B cell (primary cell): Measurements from ENCODE around the gene GUCA2B. TPM values are rescaled to one million over a fixed set of nuclear protein-coding genes. Genes with fewer than 3 reads are reported as not detected.

Source experiments
- ATAC-seq: fragments of 200-7000 bp; cut with Tn5 transposase; one replicate; pipeline ENCODE4 v1.10.0; 2021; ENCODE audit warnings: low read depth, mild to moderate bottlenecking, moderate number of reproducible peaks, moderate library complexity
- CTCF ChIA-PET: fragments of 350-600 bp; sonication (Branson Sonifier 250); formaldehyde crosslinking; loops from one replicate; lab custom pipeline; 2021; ENCODE audit warnings: antibody characterized with exemption, inconsistent platforms; lab: Charles Lee
- POLR2A ChIA-PET: fragments of 350-600 bp; sonication (Branson Sonifier 250); formaldehyde crosslinking; loops from one replicate; lab custom pipeline; 2021; ENCODE audit warnings: antibody characterized with exemption; lab: Charles Lee
- DNase-seq: peaks from one replicate; pipeline ENCODE4 v3.0.0; 2013
- H2AFZ ChIP-seq: 2 replicates; pipeline ENCODE4 v1.6.1; 2012; ENCODE audit warnings: mild to moderate bottlenecking, low read depth, low read length; ENCODE audit not compliant: insufficient read depth, poor library complexity, severe bottlenecking
- H3K27ac ChIP-seq, 2 donors: 1 replicate in 1 of 2; 2 replicates in 1 of 2; pipeline ENCODE4 v1.5.1; 2012 to 2013; ENCODE audit warnings: low read length in 2 of 2, mild to moderate bottlenecking in 2 of 2, moderate library complexity in 1 of 2
- H3K27me3 ChIP-seq, 4 experiments: fragments of 200-600 bp in 1 of 4; sonication (generic) in 1 of 4; replicated peaks in 1 of 4; 1 replicate in 2 of 4; 2 replicates in 2 of 4; pipeline versions ENCODE4 v1.6.1 to v1.7.0; 2013 to 2016; ENCODE audit warnings: low read length in 3 of 4, mild to moderate bottlenecking in 2 of 4, mixed read lengths in 1 of 4, moderate library complexity in 1 of 4; ENCODE audit not compliant: insufficient read depth in 4 of 4, control insufficient read depth in 3 of 4; ENCODE audit errors: control extremely low read depth in 1 of 4
- H3K36me3 ChIP-seq, 2 experiments: replicated peaks in 1 of 2; 1 replicate in 1 of 2; 2 replicates in 1 of 2; pipeline versions ENCODE4 v1.6.1 to v1.7.1; 2013; ENCODE audit warnings: low read length in 1 of 2; ENCODE audit not compliant: insufficient read depth in 2 of 2, control insufficient read depth in 1 of 2; ENCODE audit errors: control extremely low read depth in 1 of 2, extremely low read depth in 1 of 2
- H3K4me1 ChIP-seq, 2 donors: fragments of 200-600 bp in 1 of 2; sonication (generic) in 1 of 2; 1 replicate in 1 of 2; 2 replicates in 1 of 2; pipeline versions ENCODE4 v1.5.1 to v1.6.1; 2013 to 2017; ENCODE audit warnings: low read length in 2 of 2; ENCODE audit not compliant: control insufficient read depth in 2 of 2, insufficient read depth in 2 of 2
- H3K4me2 ChIP-seq: replicated peaks from 2 replicates; pipeline ENCODE3; 2012; ENCODE audit warnings: mild to moderate bottlenecking, low read depth, low read length; ENCODE audit not compliant: poor library complexity, severe bottlenecking
- H3K4me3 ChIP-seq, 5 experiments: fragments of 200-600 bp in 1 of 5; sonication (generic) in 1 of 5; 1 replicate in 3 of 5; 2 replicates in 2 of 5; pipeline versions ENCODE4 v1.5.1 to v1.7.0; 2011 to 2016; ENCODE audit warnings: low read length in 4 of 5, mild to moderate bottlenecking in 4 of 5, low read depth in 2 of 5, control low read depth in 1 of 5, moderate library complexity in 1 of 5; ENCODE audit not compliant: insufficient read depth in 1 of 5; ENCODE audit errors: control extremely low read depth in 1 of 5, extremely low read depth in 1 of 5
- H3K79me2 ChIP-seq: fragments of 200-600 bp; sonication (generic); one replicate; pipeline ENCODE4 v1.6.0; 2016; ENCODE audit warnings: low read length; ENCODE audit not compliant: control insufficient read depth, insufficient read depth
- H3K9ac ChIP-seq: fragments of 200-600 bp; sonication (generic); 2 replicates; pipeline ENCODE4 v1.6.1; 2017; ENCODE audit warnings: mild to moderate bottlenecking, low read length, moderate library complexity
- H3K9me3 ChIP-seq, 3 donors: one replicate each; pipeline versions ENCODE4 v1.6.1 to v1.7.1; 2013; ENCODE audit warnings: low read length in 2 of 3; ENCODE audit not compliant: control insufficient read depth in 2 of 3, insufficient read depth in 1 of 3; ENCODE audit errors: control extremely low read depth in 1 of 3
- H4K20me1 ChIP-seq: 2 replicates; pipeline ENCODE4 v1.6.0; 2012; ENCODE audit warnings: mild to moderate bottlenecking, low read length; ENCODE audit not compliant: insufficient read depth, control insufficient read depth, poor library complexity, severe bottlenecking
- H3K27ac Mint-ChIP-seq: one replicate; pipeline ENCODE4 v1.8.0; 2021; ENCODE audit warnings: mixed read lengths
- H3K27me3 Mint-ChIP-seq: one replicate; pipeline ENCODE4 v1.8.0; 2021; ENCODE audit warnings: mixed read lengths
- H3K4me1 Mint-ChIP-seq: one replicate; pipeline ENCODE4 v1.8.0; 2021; ENCODE audit warnings: mixed read lengths
- H3K4me3 Mint-ChIP-seq: one replicate; pipeline ENCODE4 v1.8.0; 2021; ENCODE audit warnings: mixed read lengths
- H3K9me3 Mint-ChIP-seq: one replicate; pipeline ENCODE4 v1.8.0; 2022; ENCODE audit warnings: mixed read lengths; ENCODE audit not compliant: insufficient read depth
- EZH2 ChIP-seq: IDR thresholded peaks from 2 replicates; pipeline ENCODE4 v1.6.1; 2012; ENCODE audit warnings: borderline replicate concordance, low read depth, mild to moderate bottlenecking, moderate library complexity, low read length; ENCODE audit not compliant: insufficient read depth, poor library complexity, severe bottlenecking
- WGBS: methylation state at CpG from one replicate; pipeline ENCODE4 v1.1.5; 2013; ENCODE audit warnings: missing lambda C conversion rate; ENCODE audit not compliant: insufficient coverage; 5-methylcytosine and 5-hydroxymethylcytosine counted together
- intact Hi-C: fragments of 100-400 bp; cut with micrococcal nuclease; formaldehyde crosslinking; loops from one replicate; pipeline ENCODE4 v1.10.0; 2022
- polyA plus RNA-seq: library from polyadenylated mRNA; depleted of rRNA; stranded (reverse); fragments of >200 nt; gene quantifications from 2 replicates; pipeline ENCODE4 v1.2.3, GENCODE V29; 2012
- total RNA-seq, 2 donors: library from RNA; stranded (reverse); fragments of 120-200 nt in 1 of 2; gene quantifications; 1 replicate in 1 of 2; 2 replicates in 1 of 2; pipeline versions ENCODE4 v1.2.3 to v1.2.4, GENCODE V29; 2013 to 2022
- TF ChIP-seq, protein P1 (sequence below): fragments of 200-600 bp; IDR thresholded peaks from one replicate; pipeline ENCODE4 v1.8.0; 2022; ENCODE audit warnings: antibody characterized with exemption, mild to moderate bottlenecking

The GUCA2B gene
- total and polyA plus RNA-seq, 2 donors (not counting 1 experiment from before 2014, with no cell fraction given): not detected

DNA sequence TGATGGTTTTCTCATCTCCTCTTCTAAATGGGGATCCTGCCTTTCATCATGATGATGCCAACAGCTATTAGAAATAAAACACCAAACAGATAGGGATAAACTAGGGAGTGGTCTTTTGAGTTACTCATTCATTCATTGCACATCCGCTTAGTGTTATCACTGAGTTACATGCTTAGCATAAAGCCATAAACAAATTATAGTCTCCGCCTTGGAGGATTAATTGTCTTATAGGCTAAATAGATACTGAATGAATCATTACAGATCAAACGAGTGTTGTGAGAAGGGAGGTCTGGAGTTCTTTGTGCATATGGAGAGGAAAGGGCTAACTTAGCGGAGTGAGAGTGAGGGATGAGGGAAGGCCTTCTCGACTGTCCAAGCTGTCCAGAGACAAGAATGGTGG lies 19.8 kb upstream of the GUCA2B start:
- H3K79me2 ChIP-seq: no peaks in the 10 kb centered on the region
- no peaks in the 10 kb centered on the region for H3K9me3 Mint-ChIP-seq
- CTCF ChIA-PET: no interaction called here
- H3K9ac ChIP-seq: no peak overlapping the region
- H3K4me3 ChIP-seq: no peak overlapping the region
- H3K4me2 ChIP-seq: no peak overlapping the region
- H3K27ac ChIP-seq: no peak overlapping the region
- no peaks in the 10 kb centered on the region for H3K4me1 ChIP-seq
- no peaks in the 10 kb centered on the region for H3K9me3 ChIP-seq
- intact Hi-C loops: no loop called here
- ATAC-seq: no peak
- 100% methylated on average over 3 of the region's 5 CpGs for WGBS
- no peak for DNase-seq
- POLR2A ChIA-PET: no interaction called here
- peaks cover 0 to 1% (median 0%) of the 10 kb centered on the region in 4 experiments for H3K27me3 ChIP-seq
- no peaks in the 10 kb centered on the region for H3K4me1 Mint-ChIP-seq
- no peak for TF ChIP-seq EZH2
- TF ChIP-seq, protein P1, sequence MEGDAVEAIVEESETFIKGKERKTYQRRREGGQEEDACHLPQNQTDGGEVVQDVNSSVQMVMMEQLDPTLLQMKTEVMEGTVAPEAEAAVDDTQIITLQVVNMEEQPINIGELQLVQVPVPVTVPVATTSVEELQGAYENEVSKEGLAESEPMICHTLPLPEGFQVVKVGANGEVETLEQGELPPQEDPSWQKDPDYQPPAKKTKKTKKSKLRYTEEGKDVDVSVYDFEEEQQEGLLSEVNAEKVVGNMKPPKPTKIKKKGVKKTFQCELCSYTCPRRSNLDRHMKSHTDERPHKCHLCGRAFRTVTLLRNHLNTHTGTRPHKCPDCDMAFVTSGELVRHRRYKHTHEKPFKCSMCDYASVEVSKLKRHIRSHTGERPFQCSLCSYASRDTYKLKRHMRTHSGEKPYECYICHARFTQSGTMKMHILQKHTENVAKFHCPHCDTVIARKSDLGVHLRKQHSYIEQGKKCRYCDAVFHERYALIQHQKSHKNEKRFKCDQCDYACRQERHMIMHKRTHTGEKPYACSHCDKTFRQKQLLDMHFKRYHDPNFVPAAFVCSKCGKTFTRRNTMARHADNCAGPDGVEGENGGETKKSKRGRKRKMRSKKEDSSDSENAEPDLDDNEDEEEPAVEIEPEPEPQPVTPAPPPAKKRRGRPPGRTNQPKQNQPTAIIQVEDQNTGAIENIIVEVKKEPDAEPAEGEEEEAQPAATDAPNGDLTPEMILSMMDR: no peak
- H2AFZ ChIP-seq: no peak overlapping the region
- H3K27ac Mint-ChIP-seq: no peak overlapping the region
- H3K36me3 ChIP-seq: no peaks in the 10 kb centered on the region
- H4K20me1 ChIP-seq: no peaks in the 10 kb centered on the region
- H3K4me3 Mint-ChIP-seq: no peak overlapping the region
- peaks cover 19% of the 10 kb centered on the region for H3K27me3 Mint-ChIP-seq

DNA sequence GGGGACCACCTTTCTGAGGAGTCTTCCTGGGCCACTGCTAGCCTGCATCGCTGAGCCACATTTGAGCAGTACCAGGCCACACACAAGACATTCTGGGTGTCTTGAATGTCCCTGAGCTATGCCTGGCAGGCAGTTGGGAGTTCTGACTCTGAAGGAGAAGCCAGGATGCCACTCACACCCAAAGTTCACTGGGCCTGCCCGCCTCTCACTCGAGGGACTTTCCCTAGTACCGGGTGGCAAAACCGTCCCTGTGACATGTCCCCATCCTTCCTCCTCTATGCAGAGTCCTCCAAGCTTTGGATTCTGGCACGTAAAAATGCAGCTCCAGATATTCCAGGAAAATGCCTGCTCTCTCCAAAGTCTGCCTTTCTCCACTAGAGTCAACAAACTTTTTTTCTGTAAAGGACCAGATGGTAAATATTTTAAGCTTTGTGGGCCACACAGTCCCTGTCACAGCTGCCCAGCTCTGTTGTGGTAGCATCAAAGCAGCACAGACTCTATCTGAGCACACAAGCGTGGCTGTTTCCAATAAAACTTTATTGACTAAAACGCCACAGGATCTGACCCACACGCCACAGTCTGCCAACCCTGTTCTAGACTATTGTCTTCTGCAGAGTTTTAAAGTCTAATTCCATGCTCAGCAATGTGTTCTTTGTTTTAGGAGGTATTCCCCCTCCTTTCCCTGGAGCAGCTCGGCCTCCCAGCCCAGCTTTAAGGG lies 19.2 kb upstream of the GUCA2B start:
- H3K4me3 Mint-ChIP-seq: no peak overlapping the region
- H3K9me3 ChIP-seq: no peaks in the 10 kb centered on the region
- no peaks in the 10 kb centered on the region for H3K27me3 ChIP-seq
- no peaks in the 10 kb centered on the region for H3K79me2 ChIP-seq
- no peak overlapping the region for H3K4me2 ChIP-seq
- ChIA-PET CTCF (no interaction called here), POLR2A (no interaction called here)
- no peak overlapping the region for H3K27ac ChIP-seq
- DNase-seq (no peak), ATAC-seq (no peak)
- no peaks in the 10 kb centered on the region for H3K4me1 ChIP-seq
- peaks cover 19% of the 10 kb centered on the region for H3K27me3 Mint-ChIP-seq
- no peak overlapping the region for H2AFZ ChIP-seq
- no peaks in the 10 kb centered on the region for H4K20me1 ChIP-seq
- intact Hi-C loops: no loop called here
- H3K27ac Mint-ChIP-seq: no peak overlapping the region
- no peak overlapping the region for H3K4me3 ChIP-seq
- no peak overlapping the region for H3K9ac ChIP-seq
- H3K4me1 Mint-ChIP-seq: no peaks in the 10 kb centered on the region
- no peak for TF ChIP-seq EZH2
- TF ChIP-seq, protein P1: no peak
- WGBS: 83% methylated on average over 7 of the region's 10 CpGs
- no peaks in the 10 kb centered on the region for H3K36me3 ChIP-seq
- no peaks in the 10 kb centered on the region for H3K9me3 Mint-ChIP-seq
